Hepatocyte (in vitro differentiated cells): ENCODE data around the gene PIP5K1C. TPM values are rescaled to one million over a fixed set of nuclear protein-coding genes. Genes with fewer than 3 reads are reported as not detected.

ENCODE experiments used
- DNase-seq: peaks from one replicate; pipeline ENCODE4 v3.0.0-alpha.2; 2016; ENCODE audit warnings: low spot score
- H2AFZ ChIP-seq: fragments of 200-600 bp; sonication (generic); 2 replicates; pipeline ENCODE4 v1.6.0; 2016; ENCODE audit warnings: antibody characterized with exemption, mild to moderate bottlenecking
- H3K27ac ChIP-seq: fragments of 200-600 bp; sonication (generic); 2 replicates; pipeline ENCODE4 v1.5.1; 2016; ENCODE audit warnings: mild to moderate bottlenecking
- H3K27me3 ChIP-seq: fragments of 200-600 bp; sonication (generic); 2 replicates; pipeline ENCODE4 v1.6.1; 2016
- H3K36me3 ChIP-seq: fragments of 200-600 bp; sonication (generic); replicated peaks from 2 replicates; pipeline ENCODE4 v1.5.1; 2016; ENCODE audit warnings: low read depth; ENCODE audit not compliant: insufficient read depth
- H3K4me1 ChIP-seq: fragments of 200-600 bp; sonication (generic); 2 replicates; pipeline ENCODE4 v1.5.1; 2016; ENCODE audit warnings: mild to moderate bottlenecking, moderate library complexity; ENCODE audit not compliant: insufficient read depth
- H3K4me2 ChIP-seq: fragments of 200-600 bp; sonication (generic); 2 replicates; pipeline ENCODE4 v1.6.0; 2016
- H3K4me3 ChIP-seq: fragments of 200-600 bp; sonication (generic); 2 replicates; pipeline ENCODE4 v1.5.1; 2016; ENCODE audit warnings: mild to moderate bottlenecking
- H3K79me2 ChIP-seq: fragments of 200-600 bp; sonication (generic); 2 replicates; pipeline ENCODE4 v1.6.0; 2017; ENCODE audit warnings: mild to moderate bottlenecking
- H3K9me2 ChIP-seq: fragments of 200-600 bp; sonication (generic); replicated peaks from 2 replicates; pipeline ENCODE4 v1.6.0; 2017; ENCODE audit warnings: mild to moderate bottlenecking; ENCODE audit not compliant: insufficient read depth
- H3K9me3 ChIP-seq: fragments of 200-600 bp; sonication (generic); 2 replicates; pipeline ENCODE4 v1.5.1; 2016; ENCODE audit warnings: low read depth, mild to moderate bottlenecking
- H4K20me1 ChIP-seq: fragments of 200-600 bp; sonication (generic); 2 replicates; pipeline ENCODE4 v1.6.0; 2016; ENCODE audit warnings: mild to moderate bottlenecking; ENCODE audit not compliant: insufficient read depth, poor library complexity, severe bottlenecking
- CTCF ChIP-seq: fragments of 200-600 bp; sonication (generic); IDR thresholded peaks from 2 replicates; pipeline ENCODE4 v1.5.1; 2016; ENCODE audit warnings: antibody characterized with exemption, mild to moderate bottlenecking; ENCODE audit not compliant: poor library complexity
- EZH2 ChIP-seq: fragments of 200-600 bp; sonication (generic); IDR thresholded peaks from 2 replicates; pipeline ENCODE4 v1.6.1; 2016; ENCODE audit warnings: antibody characterized with exemption, mild to moderate bottlenecking, borderline replicate concordance
- EZH2phosphoT487 ChIP-seq: fragments of 200-600 bp; sonication (generic); IDR thresholded peaks from one replicate; pipeline ENCODE4 v1.6.1; 2018; ENCODE audit warnings: antibody characterized with exemption, mild to moderate bottlenecking, low read depth, moderate library complexity; ENCODE audit not compliant: unreplicated experiment, severe bottlenecking
- WGBS: methylation state at CpG from one replicate; pipeline ENCODE4 v1.1.6; 2016; ENCODE audit warnings: low lambda C conversion rate; ENCODE audit errors: missing lambda C conversion rate; 5-methylcytosine and 5-hydroxymethylcytosine counted together
- polyA plus RNA-seq: library from polyadenylated mRNA; unstranded; fragments of >200 nt; fragmentation: Nextera tagmentation; extraction: Ambion mirVana; gene quantifications from 2 replicates; pipeline ENCODE4 v1.2.1, GENCODE V29; 2016
- total RNA-seq: library from RNA; depleted of rRNA; stranded (reverse); fragments of >200 nt; gene quantifications from 2 replicates; pipeline ENCODE4 v1.2.3, GENCODE V29; 2014

The PIP5K1C gene
- total and polyA plus RNA-seq, 2 experiments from 2014 or later, result 20.7 to 37.1 TPM

- no peak for DNase-seq
- no peak overlapping the region for H2AFZ ChIP-seq
- H3K4me1 ChIP-seq, result peaks cover 9% of the 10 kb centered on the region
- H3K9me2 ChIP-seq, result no peaks in the 10 kb centered on the region
- H4K20me1 ChIP-seq, result peaks cover 19% of the 10 kb centered on the region
- WGBS, result 5% methylated on average over 21 of the region's 26 CpGs
- peak overlapping the region; percentile 65 for H3K27ac ChIP-seq
- H3K4me3 ChIP-seq, result peak overlapping the region; percentile 61
- H3K27me3 ChIP-seq, result no peaks in the 10 kb centered on the region
- H3K9me3 ChIP-seq, result no peaks in the 10 kb centered on the region
- peaks cover 23% of the 10 kb centered on the region for H3K79me2 ChIP-seq
- TF ChIP-seq EZH2 (no peak), CTCF (no peak), EZH2phosphoT487 (no peak)
- H3K36me3 ChIP-seq, result no peaks in the 10 kb centered on the region
- H3K4me2 ChIP-seq, result peak overlapping the region; percentile 79
Observed at GRCh38 chr19:3721887-3722442, 21.7 kb upstream of the PIP5K1C start.

DNA sequence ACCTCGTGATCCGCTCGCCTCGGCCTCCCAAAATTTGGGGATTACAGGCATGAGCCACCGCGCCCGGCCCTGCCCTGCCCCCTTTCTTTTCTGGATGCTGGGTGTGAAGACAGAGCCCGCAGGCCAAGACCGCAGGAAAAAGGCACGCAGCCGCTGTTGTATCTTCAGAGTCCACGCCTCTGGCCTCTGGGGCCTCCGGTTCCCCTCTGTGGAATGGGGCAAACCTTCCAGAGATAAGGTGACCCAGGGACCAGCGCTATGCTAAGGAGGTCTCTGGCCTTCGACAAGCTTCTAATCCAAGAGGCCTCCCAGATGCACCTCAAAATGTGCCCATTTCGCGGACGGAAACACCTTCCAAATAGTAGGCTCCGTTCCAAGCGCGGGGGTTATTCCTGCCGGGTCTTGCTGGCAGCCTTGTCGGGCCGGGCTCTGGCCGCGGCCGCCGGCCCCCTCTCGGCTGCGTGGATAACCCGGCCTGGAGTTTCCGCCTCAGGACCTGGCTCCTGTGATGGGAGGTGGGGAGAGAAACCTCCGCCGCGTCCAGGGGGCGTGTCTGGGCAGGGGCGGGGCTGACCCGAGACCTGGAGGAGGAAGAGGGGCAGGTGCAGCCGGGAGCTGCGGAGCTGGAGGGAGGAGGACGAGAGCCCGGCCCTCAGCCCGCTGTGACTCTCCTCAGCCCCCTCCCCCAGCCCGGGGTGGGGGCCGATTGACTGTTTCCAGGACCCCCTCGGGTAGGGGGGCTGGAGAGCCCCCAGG, 21.0 kb upstream of the PIP5K1C start:
- TF ChIP-seq EZH2phosphoT487 (no peak), EZH2 (no peak), CTCF (no peak)
- H3K36me3 ChIP-seq, result no peaks in the 10 kb centered on the region
- WGBS, result 32% methylated on average over 34 of the region's 46 CpGs
- H3K9me3 ChIP-seq, result no peaks in the 10 kb centered on the region
- peak; percentile 95 for DNase-seq
- H2AFZ ChIP-seq, result no peak overlapping the region
- no peaks in the 10 kb centered on the region for H3K27me3 ChIP-seq
- peaks cover 19% of the 10 kb centered on the region for H4K20me1 ChIP-seq
- peaks cover 24% of the 10 kb centered on the region for H3K79me2 ChIP-seq
- peak overlapping the region; percentile 79 for H3K4me2 ChIP-seq
- peak overlapping the region; percentile 61 for H3K4me3 ChIP-seq
- peak overlapping the region; percentile 85 for H3K27ac ChIP-seq
- H3K9me2 ChIP-seq, result no peaks in the 10 kb centered on the region
- H3K4me1 ChIP-seq, result peaks cover 9% of the 10 kb centered on the region

DNA sequence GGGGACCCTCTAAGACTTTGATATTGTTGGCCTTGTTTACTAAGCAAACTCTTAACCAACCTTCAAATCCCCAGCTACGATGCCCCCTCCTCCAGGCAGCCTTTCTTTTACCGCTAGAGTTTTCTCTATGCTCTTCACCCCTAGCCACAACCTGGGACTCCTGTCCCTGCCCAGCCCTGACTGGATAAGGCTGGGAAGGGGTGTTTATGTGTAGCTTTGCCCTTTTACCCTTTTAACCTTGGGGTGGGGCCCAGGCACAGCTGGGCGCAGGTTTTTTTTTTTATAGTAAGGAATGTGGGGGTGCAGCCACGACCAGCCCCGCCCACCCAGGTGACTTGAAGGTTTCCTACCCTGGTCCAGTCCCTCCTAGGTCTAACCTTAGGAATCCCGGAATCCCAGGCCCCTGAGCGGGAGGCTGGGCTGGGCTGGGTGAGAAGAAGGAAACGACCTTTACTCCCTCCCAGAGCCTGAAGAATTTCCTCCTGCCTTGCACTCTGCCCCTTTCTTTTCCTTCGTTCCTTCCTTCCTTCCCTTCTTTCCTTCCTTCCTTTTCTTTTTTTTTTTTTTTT, 20.2 kb upstream of the PIP5K1C start:
- Histone ChIP-seq H3K9me2 (no peaks in the 10 kb centered on the region), H3K36me3 (no peaks in the 10 kb centered on the region), H3K27ac (peak overlapping the region; percentile 85), H3K4me2 (peak overlapping the region; percentile 67), H3K9me3 (no peaks in the 10 kb centered on the region), H3K79me2 (peaks cover 33% of the 10 kb centered on the region), H3K27me3 (no peaks in the 10 kb centered on the region), H2AFZ (no peak overlapping the region), H3K4me1 (peaks cover 9% of the 10 kb centered on the region), H4K20me1 (peaks cover 19% of the 10 kb centered on the region), H3K4me3 (no peak overlapping the region)
- DNase-seq, result peak; percentile 78
- no peak for TF ChIP-seq CTCF
- TF ChIP-seq EZH2, result no peak
- WGBS, result 22% methylated on average over 8 of the region's 9 CpGs
